ELR (cell line): ENCODE measurements around the gene FBXL2.
"Not testable (repeated sequence)": the region's sequence is repeated elsewhere in the genome, so short reads cannot be mapped to it uniquely, and the experiment has no call there.

Source experiments
- DNase-seq: peaks from one replicate; pipeline ENCODE4 v3.0.0-alpha.2; 2015; ENCODE audit warnings: low read depth

FBXL2 gene

GRCh38 chr3:33317963-33318709 is 40.9 kb downstream of the FBXL2 start:
- no peak for DNase-seq

- DNase-seq: peak; percentile 35
Observed at GRCh38 chr3:33318710-33319380, 41.6 kb downstream of the FBXL2 start.

- DNase-seq: peak; percentile 23
Observed at GRCh38 chr3:33322412-33322811, 45.2 kb downstream of the FBXL2 start.

GRCh38 chr3:33331414-33331813 is 54.2 kb downstream of the FBXL2 start:
- DNase-seq: no peak

GRCh38 chr3:33334364-33334763 is 57.1 kb downstream of the FBXL2 start:
- DNase-seq: no peak

- DNase-seq: not testable (repeated sequence)
Observed at GRCh38 chr3:33338936-33339465, 61.8 kb downstream of the FBXL2 start.

- DNase-seq: no peak
Observed at GRCh38 chr3:33339758-33340157, 62.5 kb downstream of the FBXL2 start.

- DNase-seq: peak; percentile 34
Observed at GRCh38 chr3:33355611-33356010, 78.4 kb downstream of the FBXL2 start.

GRCh38 chr3:33358172-33358781 is 81.0 kb downstream of the FBXL2 start:
- no peak for DNase-seq

- peak; percentile 85 for DNase-seq
Observed at GRCh38 chr3:33360136-33360825, 83.0 kb downstream of the FBXL2 start.

GRCh38 chr3:33363113-33363800 is 86.0 kb downstream of the FBXL2 start:
- peak; percentile 30 for DNase-seq

GRCh38 chr3:33364060-33364459 is 86.8 kb downstream of the FBXL2 start:
- DNase-seq: no peak

- DNase-seq: peak; percentile 39
Observed at GRCh38 chr3:33364531-33365128, 87.4 kb downstream of the FBXL2 start.

GRCh38 chr3:33372218-33373081 is 95.2 kb downstream of the FBXL2 start:
- DNase-seq: peak; percentile 86

- DNase-seq: no peak
Observed at GRCh38 chr3:33373082-33373437, 95.8 kb downstream of the FBXL2 start.

- no peak for DNase-seq
Observed at GRCh38 chr3:33377489-33377888, 100.2 kb downstream of the FBXL2 start.

- DNase-seq: peak; percentile 84
Observed at GRCh38 chr3:33377931-33378330, 100.7 kb downstream of the FBXL2 start.

- DNase-seq: no peak
Observed at GRCh38 chr3:33380653-33381052, 103.4 kb downstream of the FBXL2 start.

- no peak for DNase-seq
Observed at GRCh38 chr3:33383951-33384350, 106.7 kb downstream of the FBXL2 start.

GRCh38 chr3:33385423-33385822 is 108.2 kb downstream of the FBXL2 start:
- DNase-seq: peak; percentile 45
